Neuron (in vitro differentiated cells): ENCODE data around the gene GPRIN1.
"Not testable (repeated sequence)": the region's sequence is repeated elsewhere in the genome, so short reads cannot be mapped to it uniquely, and the experiment has no call there.

ENCODE experiments used
- H2AFZ ChIP-seq: one replicate; pipeline ENCODE4 v1.6.1; 2013; ENCODE audit warnings: low read depth, mild to moderate bottlenecking, inconsistent platforms, low read length, moderate library complexity
- H3K27me3 ChIP-seq: one replicate; pipeline ENCODE4 v1.6.1; 2013; ENCODE audit warnings: low read length; ENCODE audit not compliant: insufficient read depth
- H3K36me3 ChIP-seq: one replicate; pipeline ENCODE4 v1.6.1; 2013; ENCODE audit warnings: low read length; ENCODE audit not compliant: insufficient read depth
- H3K4me1 ChIP-seq: one replicate; pipeline ENCODE4 v1.6.1; 2013; ENCODE audit warnings: low read length; ENCODE audit not compliant: insufficient read depth
- H3K4me3 ChIP-seq: 2 replicates; pipeline ENCODE4 v1.5.1; 2013; ENCODE audit warnings: mild to moderate bottlenecking, low read length, moderate library complexity
- H3K9me3 ChIP-seq: one replicate; pipeline ENCODE4 v1.6.1; 2013; ENCODE audit warnings: low read length

GPRIN1 gene

DNA sequence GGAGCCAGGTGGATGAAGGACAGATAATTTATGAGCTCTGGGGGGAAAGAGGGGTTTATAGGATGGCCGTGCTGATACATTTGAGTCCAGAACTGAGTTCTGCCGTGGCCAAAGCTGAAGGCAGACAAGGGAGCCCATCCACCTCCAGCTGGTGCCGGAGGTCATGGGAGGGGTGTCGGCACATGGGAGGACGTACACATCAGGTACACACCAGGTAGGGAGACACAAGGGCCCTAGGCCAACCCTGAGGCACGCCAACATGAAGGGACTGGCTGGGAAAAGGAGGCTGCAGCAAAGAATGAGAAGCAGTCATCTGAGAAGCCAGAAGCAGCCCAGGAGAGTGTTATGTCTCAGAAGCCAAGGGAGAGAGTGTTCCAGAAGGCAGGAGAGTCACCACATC lies 2.1 kb upstream of the GPRIN1 start:
- Histone ChIP-seq H2AFZ (no peak overlapping the region), H3K4me3 (no peak overlapping the region), H3K27me3 (peaks cover 6% of the 10 kb centered on the region), H3K9me3 (no peaks in the 10 kb centered on the region), H3K4me1 (peaks cover 38% of the 10 kb centered on the region), H3K36me3 (peaks cover 2% of the 10 kb centered on the region)

DNA sequence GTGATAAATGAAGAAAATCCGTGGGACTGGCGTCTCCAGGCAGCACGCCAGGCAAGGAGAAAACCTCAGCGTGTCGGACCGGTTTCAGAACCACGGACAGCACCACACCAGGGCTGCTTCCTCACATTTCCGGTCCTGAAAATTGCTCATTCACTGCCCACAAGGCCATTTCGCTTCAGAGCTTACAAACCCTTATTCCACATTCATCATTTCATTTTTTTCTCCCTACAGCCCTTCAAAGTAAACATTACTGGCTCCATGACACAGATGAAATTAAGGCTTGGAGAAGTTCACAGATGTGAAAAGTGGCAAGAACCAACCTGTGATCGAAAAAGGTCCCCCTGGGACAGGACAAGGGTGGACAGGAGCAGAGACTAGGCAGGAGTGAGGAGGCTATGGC lies 1.5 kb upstream of the GPRIN1 start:
- Histone ChIP-seq H3K4me1 (peaks cover 36% of the 10 kb centered on the region), H3K4me3 (no peak overlapping the region), H2AFZ (no peak overlapping the region), H3K36me3 (peaks cover 2% of the 10 kb centered on the region), H3K9me3 (no peaks in the 10 kb centered on the region), H3K27me3 (peaks cover 6% of the 10 kb centered on the region)

DNA sequence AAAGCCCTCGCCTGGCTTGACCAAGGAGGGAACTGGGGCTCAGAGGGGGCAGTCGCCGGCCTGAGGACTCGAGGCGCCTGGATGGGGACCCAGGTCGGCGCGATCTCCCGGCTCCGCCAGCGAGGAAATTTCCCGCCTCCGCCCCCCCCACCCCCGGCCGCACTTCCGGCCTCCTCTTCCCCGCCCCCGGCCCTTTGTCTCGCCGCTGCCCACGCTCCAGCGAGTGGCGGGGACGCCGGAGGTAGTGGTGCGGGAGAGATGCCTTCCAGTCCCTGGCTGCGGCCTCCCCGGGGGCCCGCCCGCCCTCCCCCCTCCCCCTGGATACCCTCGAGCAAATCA lies 448 bp upstream of the GPRIN1 start:
- Histone ChIP-seq H3K27me3 (no peaks in the 10 kb centered on the region), H3K36me3 (peaks cover 2% of the 10 kb centered on the region), H3K4me1 (peaks cover 38% of the 10 kb centered on the region), H3K4me3 (peak overlapping the region; percentile 65), H2AFZ (no peak overlapping the region), H3K9me3 (no peaks in the 10 kb centered on the region)

DNA sequence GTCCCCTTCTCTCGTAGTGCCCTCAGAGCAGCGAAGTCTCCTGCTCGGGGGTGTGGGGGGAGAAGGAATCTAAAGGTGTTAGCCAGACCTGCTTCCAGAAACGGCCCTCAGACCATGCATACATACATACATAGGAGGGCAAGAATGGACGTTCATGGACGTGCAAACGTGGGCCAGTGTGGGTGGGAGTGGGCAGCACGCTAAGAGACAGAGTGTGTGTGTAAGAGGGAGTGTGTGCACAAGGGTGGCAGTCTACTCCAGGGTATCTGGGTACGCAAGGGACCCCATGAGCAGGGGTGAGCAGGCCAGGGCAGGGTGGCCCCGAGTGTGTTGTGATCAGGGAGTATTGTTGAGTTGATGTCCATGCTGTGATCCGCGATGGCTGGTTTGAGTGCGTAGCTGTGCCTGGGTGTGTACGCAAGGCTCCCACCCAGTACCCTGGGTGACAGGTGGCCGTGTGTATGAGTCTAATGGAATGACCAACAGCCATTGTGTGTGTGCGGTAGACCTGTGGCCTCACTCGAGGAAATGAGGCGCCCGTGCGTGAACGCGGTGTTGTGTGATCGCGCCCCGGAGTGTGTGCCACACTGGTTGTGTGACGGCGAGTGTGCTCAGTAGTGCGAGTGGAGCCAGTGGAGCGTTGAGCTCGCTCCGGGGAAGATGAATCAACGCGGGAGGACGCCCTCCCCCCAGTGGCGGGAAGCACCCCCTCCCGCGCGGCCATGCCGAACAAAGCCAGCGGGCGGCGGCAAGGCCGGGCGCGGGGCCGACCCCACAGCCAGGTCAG lies 826 bp downstream of the GPRIN1 start:
- peaks cover 35% of the 10 kb centered on the region for H3K4me1 ChIP-seq

DNA sequence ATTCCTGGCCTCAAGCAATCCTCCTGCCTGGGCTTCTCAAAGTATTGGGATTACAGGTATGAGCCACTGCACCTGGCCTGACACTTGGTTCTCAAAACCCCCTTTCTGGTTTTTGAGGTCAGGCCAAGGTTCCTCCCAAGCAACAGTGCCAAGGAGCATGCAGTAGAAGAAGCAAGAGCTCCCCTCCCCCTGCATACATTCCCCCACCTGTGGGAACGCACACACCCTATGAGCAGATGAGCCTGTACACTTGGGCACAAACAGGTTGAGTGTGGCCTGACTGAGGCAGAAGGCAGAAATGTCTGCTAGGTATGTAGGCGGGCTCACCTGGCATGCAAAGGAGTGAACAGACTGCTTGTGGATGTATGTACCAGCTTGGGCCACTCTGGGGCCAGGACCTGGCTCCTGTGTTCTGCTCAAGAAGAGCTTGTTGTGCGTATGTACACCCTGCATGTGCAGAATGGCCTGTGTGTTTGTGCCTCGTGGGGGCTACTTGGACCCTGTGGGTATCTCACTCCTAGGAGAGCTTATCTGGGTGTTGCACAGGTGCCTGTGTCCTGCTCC lies 1.7 kb downstream of the GPRIN1 start:
- H3K36me3 ChIP-seq = peaks cover 2% of the 10 kb centered on the region
- peaks cover 26% of the 10 kb centered on the region for H3K4me1 ChIP-seq
- no peak overlapping the region for H2AFZ ChIP-seq
- H3K27me3 ChIP-seq = no peaks in the 10 kb centered on the region
- peak overlapping the region; percentile 65 for H3K4me3 ChIP-seq
- no peaks in the 10 kb centered on the region for H3K9me3 ChIP-seq

More for the DNA sequence above, 826 bp downstream of the GPRIN1 start:
- peak overlapping the region; percentile 11 for H2AFZ ChIP-seq
- no peaks in the 10 kb centered on the region for H3K27me3 ChIP-seq
- H3K4me3 ChIP-seq = peak overlapping the region; percentile 65
- H3K36me3 ChIP-seq = peaks cover 2% of the 10 kb centered on the region
- H3K9me3 ChIP-seq = no peaks in the 10 kb centered on the region

DNA sequence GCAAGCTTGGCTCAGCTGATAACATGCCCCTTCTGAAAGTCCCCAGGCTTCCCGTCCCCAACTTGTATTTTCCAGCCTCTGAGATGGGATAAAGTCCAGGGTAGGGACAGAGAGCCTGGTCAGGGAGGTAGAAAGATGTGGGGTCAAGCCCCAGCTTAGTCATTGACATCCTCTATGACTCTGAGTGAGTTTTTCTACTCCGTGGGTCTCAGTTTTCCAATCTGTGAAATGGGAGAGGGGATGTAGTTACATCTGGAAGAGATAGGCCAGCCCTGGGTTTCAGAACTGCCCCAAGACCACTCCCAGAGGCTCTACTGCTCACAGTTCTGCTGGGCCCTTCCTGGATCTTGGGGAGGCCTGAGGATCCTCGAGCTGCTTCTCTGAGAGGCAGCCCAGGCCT lies 3.1 kb downstream of the GPRIN1 start:
- peaks cover 2% of the 10 kb centered on the region for H3K36me3 ChIP-seq
- no peaks in the 10 kb centered on the region for H3K9me3 ChIP-seq
- no peak overlapping the region for H2AFZ ChIP-seq
- H3K4me1 ChIP-seq = peaks cover 22% of the 10 kb centered on the region
- H3K4me3 ChIP-seq = no peak overlapping the region
- no peaks in the 10 kb centered on the region for H3K27me3 ChIP-seq

DNA sequence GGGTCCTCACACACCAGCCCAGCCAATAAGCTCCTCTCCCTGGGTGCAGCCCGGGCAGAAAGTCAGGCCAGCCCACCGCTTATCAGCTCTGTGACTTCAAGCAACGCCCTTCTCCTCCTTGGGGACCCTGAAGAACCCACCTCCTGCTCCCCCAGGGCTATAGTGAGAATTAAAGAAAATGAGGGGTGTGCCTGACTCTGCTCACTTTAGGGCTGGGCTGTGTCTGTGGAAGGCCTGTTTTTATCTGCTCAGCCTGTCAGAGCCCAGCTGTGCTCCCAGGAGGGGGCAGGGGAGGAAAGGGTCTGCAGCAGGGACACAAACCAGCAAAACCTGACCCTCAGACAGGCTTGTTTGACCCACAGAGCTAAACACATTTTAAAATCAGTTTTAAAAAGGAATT lies 3.9 kb downstream of the GPRIN1 start:
- no peaks in the 10 kb centered on the region for H3K9me3 ChIP-seq

DNA sequence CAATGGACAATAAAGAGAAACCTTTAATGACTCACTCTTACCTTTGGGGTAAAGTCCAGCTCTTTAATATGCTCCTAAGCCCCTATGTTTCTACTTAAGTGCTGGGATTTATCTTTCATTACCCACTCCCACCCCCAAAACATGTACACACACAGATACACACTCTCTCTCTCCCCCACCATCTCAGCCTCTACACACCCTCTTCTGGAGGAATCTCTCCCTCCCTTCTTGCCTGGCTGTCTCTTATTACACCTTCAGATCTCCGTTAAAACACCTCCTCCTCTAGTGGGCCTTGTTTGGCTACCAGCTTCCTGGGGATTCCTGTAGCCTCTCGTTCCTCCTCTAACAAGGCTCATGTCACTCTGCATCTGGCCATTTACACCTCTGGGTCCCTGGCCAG lies 6.9 kb downstream of the GPRIN1 start:
- peaks cover 1% of the 10 kb centered on the region for H3K9me3 ChIP-seq
- H3K27me3 ChIP-seq = no peaks in the 10 kb centered on the region
- peaks cover 27% of the 10 kb centered on the region for H3K36me3 ChIP-seq
- no peak overlapping the region for H2AFZ ChIP-seq
- H3K4me3 ChIP-seq = no peak overlapping the region
- H3K4me1 ChIP-seq = peaks cover 9% of the 10 kb centered on the region

More for the DNA sequence above, 3.9 kb downstream of the GPRIN1 start:
- Histone ChIP-seq H3K4me3 (no peak overlapping the region), H2AFZ (no peak overlapping the region), H3K4me1 (peaks cover 22% of the 10 kb centered on the region), H3K36me3 (peaks cover 6% of the 10 kb centered on the region), H3K27me3 (no peaks in the 10 kb centered on the region)

DNA sequence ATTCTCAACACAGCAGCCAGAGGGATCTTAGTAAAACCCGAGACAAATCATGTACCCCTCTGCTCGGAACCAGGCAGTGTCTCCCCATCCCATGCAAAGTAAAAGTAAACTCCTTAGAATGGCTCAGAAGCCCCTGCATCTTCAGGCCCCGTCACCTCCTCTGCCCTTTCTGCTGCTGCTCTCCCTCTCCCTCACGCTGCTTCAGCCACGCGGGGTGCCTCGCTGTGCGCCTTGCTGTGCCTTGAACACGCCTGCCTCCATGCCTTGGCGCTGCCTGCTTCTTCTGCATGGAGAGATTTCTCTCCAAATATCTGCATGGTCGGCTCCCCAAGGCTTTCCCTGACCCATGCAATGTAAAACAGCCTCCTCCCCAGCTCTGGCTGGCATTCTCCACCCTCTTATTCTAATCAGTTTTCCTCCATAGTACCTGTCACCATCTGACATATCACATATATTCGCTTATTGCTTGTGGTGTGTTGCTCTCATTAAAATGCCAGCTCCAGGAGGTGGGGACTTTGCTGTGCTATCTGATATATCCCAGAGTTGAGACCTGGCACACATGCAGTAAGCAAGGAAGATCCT lies 8.0 kb downstream of the GPRIN1 start:
- Histone ChIP-seq H3K36me3 (peaks cover 35% of the 10 kb centered on the region), H3K9me3 (peaks cover 6% of the 10 kb centered on the region), H3K27me3 (no peaks in the 10 kb centered on the region), H2AFZ (no peak overlapping the region), H3K4me3 (no peak overlapping the region), H3K4me1 (peaks cover 9% of the 10 kb centered on the region)

DNA sequence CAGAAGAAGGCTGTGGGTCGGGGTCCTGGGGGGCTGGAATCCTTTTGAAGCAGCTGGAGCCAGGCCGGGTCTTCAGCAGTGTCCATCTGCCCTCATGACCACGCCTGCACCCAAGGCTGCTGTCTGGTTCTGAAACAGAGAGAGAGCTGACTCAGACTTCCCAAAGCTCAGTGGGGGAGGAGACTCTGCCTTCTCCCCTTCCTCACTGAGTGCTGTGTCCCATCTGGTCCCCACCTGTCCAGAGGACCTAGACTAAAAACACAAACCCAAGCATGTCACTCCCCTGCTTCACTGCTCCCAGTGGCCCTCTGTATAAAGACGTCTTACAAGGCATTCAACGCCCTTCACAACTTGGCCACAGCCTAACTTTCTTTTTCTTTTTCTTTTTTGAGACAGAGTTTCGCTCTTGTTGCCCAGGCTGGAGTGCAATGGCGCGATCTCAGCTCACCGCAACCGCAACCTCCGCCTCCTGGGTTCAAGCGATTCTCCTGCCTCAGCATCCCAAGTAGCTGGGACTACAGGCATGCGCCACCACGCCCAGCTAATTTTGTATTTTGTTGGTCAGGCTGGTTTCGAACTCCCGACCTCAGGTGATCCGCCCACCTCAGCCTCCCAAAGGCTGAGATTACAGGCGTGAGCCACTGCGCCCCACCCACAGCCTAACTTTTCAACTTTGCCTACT lies 10.1 kb downstream of the GPRIN1 start:
- not testable (repeated sequence) for H3K4me1 ChIP-seq, H3K4me3 ChIP-seq, H3K27me3 ChIP-seq, H3K9me3 ChIP-seq, H2AFZ ChIP-seq
- peaks cover 40% of the 10 kb centered on the region for H3K36me3 ChIP-seq

DNA sequence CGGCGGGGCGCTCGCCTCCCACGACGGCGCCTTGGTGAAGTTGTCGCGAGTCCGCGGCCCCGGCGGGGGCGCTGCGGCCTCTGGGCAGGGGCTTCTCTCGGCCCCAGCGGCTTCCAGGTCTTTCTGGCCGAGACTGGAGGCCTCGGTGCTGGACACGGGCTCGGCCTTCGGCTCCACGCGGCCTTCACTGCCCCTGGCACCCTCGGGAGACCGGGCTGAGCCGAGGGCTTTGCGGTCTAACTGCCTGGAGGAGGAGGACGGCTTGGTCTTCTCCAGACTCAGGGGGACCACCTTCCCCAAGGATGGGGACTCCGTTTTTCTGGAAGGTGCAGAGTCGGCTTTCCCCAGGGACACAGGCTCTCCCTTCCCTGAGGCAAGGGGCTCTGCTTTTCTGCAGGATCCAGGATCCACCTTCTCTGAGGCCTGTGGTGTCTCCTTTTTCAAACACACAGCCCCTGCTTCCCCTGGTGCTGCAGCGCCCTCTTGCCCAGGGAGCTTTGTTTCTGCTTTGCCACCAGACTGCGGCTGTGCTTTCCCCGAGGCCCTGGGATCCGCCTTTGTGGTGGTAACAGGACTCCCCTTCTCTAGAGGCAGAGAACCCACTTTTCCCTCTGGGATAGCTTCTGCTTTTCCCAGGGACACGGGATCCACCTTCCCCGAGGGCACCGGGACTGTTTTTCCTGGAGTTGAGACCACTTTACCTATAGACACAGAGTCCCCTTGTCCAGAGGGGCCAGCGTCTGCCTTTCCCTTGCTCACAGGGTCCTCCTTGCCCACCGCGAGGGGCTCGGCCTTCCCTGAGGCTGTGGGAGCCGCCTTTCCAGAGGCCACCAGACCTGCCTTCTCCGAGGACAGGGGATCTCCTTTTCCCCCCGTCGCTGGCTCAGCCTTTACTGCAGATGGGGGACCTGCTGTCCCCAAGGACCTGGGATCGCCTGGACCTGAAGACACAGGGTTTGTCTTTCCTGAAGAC lies 12.3 kb downstream of the GPRIN1 start:
- no peaks in the 10 kb centered on the region for H3K4me1 ChIP-seq
- peaks cover 44% of the 10 kb centered on the region for H3K36me3 ChIP-seq
- H3K4me3 ChIP-seq = no peak overlapping the region
- peaks cover 7% of the 10 kb centered on the region for H3K9me3 ChIP-seq
- no peaks in the 10 kb centered on the region for H3K27me3 ChIP-seq
- no peak overlapping the region for H2AFZ ChIP-seq

DNA sequence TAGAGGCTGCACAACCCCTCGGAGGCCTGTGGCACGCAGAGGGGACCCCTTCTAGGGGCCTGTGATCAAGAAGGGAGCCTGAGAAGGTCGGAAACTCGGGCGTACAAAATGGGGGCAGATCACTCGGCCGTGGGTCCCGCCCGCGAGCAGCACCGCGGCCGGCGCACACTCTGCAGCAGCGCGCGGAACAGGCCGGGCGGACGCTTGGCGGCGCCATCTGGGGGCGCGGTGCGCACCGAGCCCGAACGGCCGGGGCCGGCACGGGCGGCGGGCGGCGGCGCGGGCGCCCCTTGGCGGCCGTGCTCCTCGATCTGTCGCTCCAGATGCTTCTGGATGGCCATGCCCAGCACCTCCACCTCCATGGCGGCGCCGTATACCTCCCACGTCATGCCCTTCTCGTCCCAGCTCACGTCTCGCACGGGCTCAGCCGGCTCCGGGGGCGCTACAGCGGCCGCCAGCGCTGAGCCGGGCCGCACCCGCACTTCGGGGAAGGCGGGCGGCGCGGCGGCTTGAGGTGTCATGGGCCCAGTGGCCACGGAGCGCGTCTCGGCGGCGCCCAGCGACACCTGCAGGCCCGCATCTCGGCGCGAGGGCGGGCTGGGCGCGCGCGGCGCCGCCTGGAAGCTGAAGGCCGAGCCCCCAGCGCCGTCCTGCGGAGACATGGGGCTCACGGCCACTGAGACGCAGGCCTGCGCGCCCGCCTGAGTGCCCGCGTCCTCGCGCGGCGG lies 13.1 kb downstream of the GPRIN1 start:
- Histone ChIP-seq H3K4me1 (no peaks in the 10 kb centered on the region), H2AFZ (no peak overlapping the region), H3K4me3 (no peak overlapping the region), H3K36me3 (peaks cover 53% of the 10 kb centered on the region), H3K9me3 (peaks cover 16% of the 10 kb centered on the region), H3K27me3 (no peaks in the 10 kb centered on the region)
